T47D (cell line): ENCODE measurements around the gene CFTR.
A peak's percentile ranks its signal among the peaks of the same experiment; 100 is the strongest.

Experiments
- DNase-seq, 2 experiments: peaks; one replicate each; pipeline versions ENCODE4 v3.0.0 to v3.0.0-alpha.2; 2011 to 2012; ENCODE audit warnings: low read depth in 1 of 2, low spot score in 1 of 2
- JUND ChIP-seq: IDR thresholded peaks from 2 replicates; pipeline ENCODE4 v1.6.1; 2012; ENCODE audit warnings: low read depth
- in situ Hi-C: cut with HindIII; loops from 2 replicates; pipeline ENCODE4 v1.10.0; 2016; ENCODE audit warnings: low sequenced_read_pairs, low pct_unique_long_range_greater_than_20kb

The CFTR gene

GRCh38 chr7:117672453-117672852 is 192.6 kb downstream of the CFTR start:
- in situ Hi-C loops, result no loop called here
- no peak for TF ChIP-seq JUND
- DNase-seq, result no peak

- TF ChIP-seq JUND, result no peak
- in situ Hi-C loops, result no loop called here
- no peak for DNase-seq
These were observed 193.5 kb downstream of the CFTR start for GRCh38 chr7:117673367-117673766.

- in situ Hi-C loops, result no loop called here
These were observed 194.0 kb downstream of the CFTR start for GRCh38 chr7:117673839-117674238.

GRCh38 chr7:117674617-117675016 is 194.8 kb downstream of the CFTR start:
- in situ Hi-C loops, result no loop called here
- DNase-seq, result no peak
- TF ChIP-seq JUND, result no peak

More at GRCh38 chr7:117673839-117674238, 194.0 kb downstream of the CFTR start:
- no peak for TF ChIP-seq JUND
- peak in 1 of 2 experiments; percentile 59 for DNase-seq

- no peak for TF ChIP-seq JUND
- in situ Hi-C loops, result no loop called here
- DNase-seq, result no peak
These were observed 195.9 kb downstream of the CFTR start for GRCh38 chr7:117675497-117676435.

- TF ChIP-seq JUND, result no peak
- DNase-seq, result no peak
- in situ Hi-C loops, result no loop called here
These were observed 199.3 kb downstream of the CFTR start for GRCh38 chr7:117679120-117679519.

- TF ChIP-seq JUND, result no peak
- in situ Hi-C loops, result no loop called here
- no peak for DNase-seq
These were observed 203.0 kb downstream of the CFTR start for GRCh38 chr7:117682681-117683385.

GRCh38 chr7:117683430-117684175 is 203.8 kb downstream of the CFTR start:
- DNase-seq, result no peak
- in situ Hi-C loops, result no loop called here
- no peak for TF ChIP-seq JUND

- DNase-seq, result no peak
- in situ Hi-C loops, result no loop called here
- TF ChIP-seq JUND, result no peak
These were observed 206.0 kb downstream of the CFTR start for GRCh38 chr7:117685795-117686194.

GRCh38 chr7:117686311-117686935 is 206.6 kb downstream of the CFTR start:
- no peak for TF ChIP-seq JUND
- DNase-seq, result no peak
- in situ Hi-C loops, result no loop called here

- in situ Hi-C loops, result no loop called here
- peak in 1 of 2 experiments; percentile 43 for DNase-seq
- TF ChIP-seq JUND, result no peak
These were observed 208.3 kb downstream of the CFTR start for GRCh38 chr7:117688126-117688525.

- no peak for TF ChIP-seq JUND
These were observed 209.6 kb downstream of the CFTR start for GRCh38 chr7:117689406-117689805.

GRCh38 chr7:117690147-117690546 is 210.3 kb downstream of the CFTR start:
- in situ Hi-C loops, result no loop called here
- DNase-seq, result no peak
- no peak for TF ChIP-seq JUND

More at GRCh38 chr7:117689406-117689805, 209.6 kb downstream of the CFTR start:
- no peak for DNase-seq
- in situ Hi-C loops, result no loop called here
